HepG2 (cell line): Measurements from ENCODE around the gene COBL. TPM values are rescaled to one million over a fixed set of nuclear protein-coding genes. Genes with fewer than 3 reads are reported as not detected.

Experiments
- ATAC-seq: fragments of 200-7000 bp; cut with Tn5 transposase; 3 replicates; pipeline ENCODE4 v1.9.1; 2020; ENCODE audit warnings: mild to moderate bottlenecking, moderate library complexity
- BruUV-seq: library from RNA; stranded (reverse); fragments of 400-500 nt; replicated peaks from 2 replicates; lab custom pipeline; 2021; lab: Mats Ljungman, UMichigan
- CTCF ChIA-PET: fragments of 300-600 bp; formaldehyde crosslinking; extraction: SDS; loops from one replicate; lab custom pipeline; 2021; ENCODE audit warnings: low total read pairs, inconsistent platforms, low intra/inter-chr PET ratio; lab: Yijun Ruan, JAX
- POLR2A ChIA-PET: fragments of 350-600 bp; sonication (Branson Sonifier 250); formaldehyde crosslinking; loops from one replicate; lab custom pipeline; 2020; ENCODE audit warnings: antibody characterized with exemption, inconsistent platforms; lab: Yijun Ruan, JAX
- DNase-seq: peaks from one replicate; pipeline ENCODE4 v3.0.0-alpha.2; 2015; ENCODE audit warnings: low spot score
- FAIRE-seq: peaks from 3 replicates; lab custom pipeline; 2011; peaks lifted over from hg19 to GRCh38; lab: Jason Lieb, UNC
- H2AFZ ChIP-seq: one replicate; pipeline ENCODE4 v1.6.1; 2011; ENCODE audit warnings: low read length, inconsistent platforms
- H3K27ac ChIP-seq: fragments of 300-600 bp; 3 replicates; pipeline ENCODE4 v1.8.0; 2011; ENCODE audit warnings: mixed run types, mild to moderate bottlenecking, mixed read lengths, low read length, inconsistent platforms; ENCODE audit not compliant: insufficient read depth; ENCODE audit errors: extremely low read length
- H3K27me3 ChIP-seq, 2 experiments: fragments of 200-600 bp in 1 of 2; 2 replicates in 1 of 2; 3 replicates in 1 of 2; pipeline versions ENCODE4 v1.6.0 to v1.8.0; 2011; ENCODE audit warnings: low read length in 2 of 2, mild to moderate bottlenecking in 2 of 2, moderate library complexity in 2 of 2, inconsistent platforms in 1 of 2; ENCODE audit not compliant: insufficient read depth in 2 of 2, control insufficient read depth in 1 of 2
- H3K36me3 ChIP-seq, 2 experiments: fragments of 200-600 bp in 1 of 2; replicated peaks in 1 of 2; 2 replicates in 1 of 2; 3 replicates in 1 of 2; pipeline versions ENCODE4 v1.5.1 to v1.8.0; 2011; ENCODE audit warnings: low read length in 2 of 2, inconsistent platforms in 1 of 2; ENCODE audit not compliant: insufficient read depth in 2 of 2, control insufficient read depth in 1 of 2
- H3K4me1 ChIP-seq: 2 replicates; pipeline ENCODE4 v1.5.1; 2012; ENCODE audit warnings: low read length, inconsistent platforms; ENCODE audit not compliant: insufficient read depth
- H3K4me2 ChIP-seq: 2 replicates; pipeline ENCODE4 v1.6.0; 2011; ENCODE audit warnings: low read depth, low read length, inconsistent platforms
- H3K4me3 ChIP-seq, 3 experiments: fragments of 200-600 bp in 1 of 3; sonication (generic), shearing (Covaris generic) in 1 of 3; replicated peaks in 1 of 3; 2 replicates each; pipeline ENCODE4 v1.5.1; 2011 to 2016; ENCODE audit warnings: low read length in 3 of 3, inconsistent platforms in 2 of 3, low read depth in 2 of 3, mild to moderate bottlenecking in 2 of 3, control low read depth in 1 of 3, mixed read lengths in 1 of 3; ENCODE audit not compliant: insufficient read depth in 1 of 3
- H3K79me2 ChIP-seq: one replicate; pipeline ENCODE4 v1.6.1; 2011; ENCODE audit warnings: low read length, inconsistent platforms; ENCODE audit not compliant: insufficient read depth
- H3K9ac ChIP-seq: 2 replicates; pipeline ENCODE4 v1.6.0; 2011; ENCODE audit warnings: mild to moderate bottlenecking, low read depth, low read length, inconsistent platforms; ENCODE audit not compliant: insufficient read depth
- H3K9me3 ChIP-seq: 2 replicates; pipeline ENCODE4 v1.5.1; 2012; ENCODE audit warnings: mild to moderate bottlenecking, low read length
- H4K20me1 ChIP-seq: 2 replicates; pipeline ENCODE4 v1.6.0; 2011; ENCODE audit warnings: inconsistent platforms, mild to moderate bottlenecking, low read length, moderate library complexity; ENCODE audit not compliant: insufficient read depth
- FOXO1 ChIP-seq: sonication (generic); formaldehyde crosslinking; IDR thresholded peaks from 2 replicates; pipeline ENCODE4 v1.4.0; 2020; ENCODE audit warnings: missing genetic modification reagents
- GATA4 ChIP-seq: sonication (generic); IDR thresholded peaks from 2 replicates; pipeline ENCODE4 v1.6.1; 2016; ENCODE audit warnings: antibody characterized with exemption, low read depth, borderline replicate concordance
- GLMP ChIP-seq: sonication (generic); formaldehyde crosslinking; IDR thresholded peaks from 2 replicates; pipeline ENCODE4 v1.9.0; 2021; ENCODE audit warnings: missing genetic modification reagents, mild to moderate bottlenecking, borderline replicate concordance
- HHEX ChIP-seq: IDR thresholded peaks from 2 replicates; pipeline ENCODE4 v1.6.1; 2016; ENCODE audit warnings: control low read depth
- ISL2 ChIP-seq: sonication (generic); formaldehyde crosslinking; IDR thresholded peaks from 2 replicates; pipeline ENCODE4 v1.5.0; 2020; ENCODE audit warnings: missing genetic modification reagents
- KLF15 ChIP-seq: sonication (generic); formaldehyde crosslinking; IDR thresholded peaks from 2 replicates; pipeline ENCODE4 v1.8.1; 2023; ENCODE audit warnings: borderline replicate concordance, mild to moderate bottlenecking, inconsistent platforms, missing genetic modification reagents, mixed read lengths
- NR2C2 ChIP-seq: sonication (generic); formaldehyde crosslinking; IDR thresholded peaks from 2 replicates; pipeline ENCODE4 v1.4.0; 2020; ENCODE audit warnings: missing genetic modification reagents, mild to moderate bottlenecking, moderate library complexity, borderline replicate concordance
- NR3C1 ChIP-seq: sonication (generic); formaldehyde crosslinking; IDR thresholded peaks from 2 replicates; pipeline ENCODE4 v1.4.0; 2020; ENCODE audit warnings: missing genetic modification reagents
- SAP130 ChIP-seq: IDR thresholded peaks from 2 replicates; pipeline ENCODE4 v1.6.1; 2016; ENCODE audit warnings: low read depth
- TCF12 ChIP-seq, 2 experiments: fragments of 450-650 bp in 1 of 2; sonication (generic) in 1 of 2; formaldehyde crosslinking in 1 of 2; IDR thresholded peaks; 2 replicates each; pipeline versions ENCODE4 v1.6.1 to v1.8.0; 2017 to 2022; ENCODE audit warnings: antibody characterized with exemption in 1 of 2, mild to moderate bottlenecking in 1 of 2, missing genetic modification reagents in 1 of 2, moderate library complexity in 1 of 2
- ZFYVE20 ChIP-seq: sonication (generic); formaldehyde crosslinking; IDR thresholded peaks from 2 replicates; pipeline ENCODE4 v1.8.0; 2023; ENCODE audit warnings: low read depth, mild to moderate bottlenecking, moderate library complexity, missing genetic modification reagents, borderline replicate concordance
- ZNF280B ChIP-seq: sonication (generic); formaldehyde crosslinking; IDR thresholded peaks from 2 replicates; pipeline ENCODE4 v1.5.0; 2020; ENCODE audit warnings: missing genetic modification reagents, mild to moderate bottlenecking, borderline replicate concordance
- ZNF296 ChIP-seq: sonication (generic); formaldehyde crosslinking; conservative IDR thresholded peaks from 2 replicates; pipeline ENCODE4 v1.5.0; 2020; ENCODE audit warnings: mild to moderate bottlenecking, missing genetic modification reagents
- ZNF446 ChIP-seq: sonication (generic); formaldehyde crosslinking; IDR thresholded peaks from 2 replicates; pipeline ENCODE4 v1.5.0; 2020; ENCODE audit warnings: mild to moderate bottlenecking, missing genetic modification reagents
- ZNF558 ChIP-seq: sonication (generic); formaldehyde crosslinking; IDR thresholded peaks from 2 replicates; pipeline ENCODE4 v1.9.0; 2022; ENCODE audit warnings: mild to moderate bottlenecking, missing genetic modification reagents, borderline replicate concordance
- ZNF629 ChIP-seq: sonication (generic); formaldehyde crosslinking; conservative IDR thresholded peaks from 2 replicates; pipeline ENCODE4 v1.5.0; 2020; ENCODE audit warnings: missing genetic modification reagents
- ZNF691 ChIP-seq: sonication (generic); formaldehyde crosslinking; IDR thresholded peaks from 2 replicates; pipeline ENCODE4 v1.4.0; 2020; ENCODE audit warnings: missing genetic modification reagents, low read depth, mild to moderate bottlenecking, borderline replicate concordance
- ZNF776 ChIP-seq: sonication (generic); formaldehyde crosslinking; IDR thresholded peaks from 2 replicates; pipeline ENCODE4 v1.4.0; 2020; ENCODE audit warnings: mild to moderate bottlenecking, missing genetic modification reagents
- ZSCAN25 ChIP-seq: sonication (generic); formaldehyde crosslinking; IDR thresholded peaks from 2 replicates; pipeline ENCODE4 v1.8.0; 2022; ENCODE audit warnings: mild to moderate bottlenecking, missing genetic modification reagents
- WGBS: methylation state at CpG from one replicate; pipeline ENCODE4 v1.1.6; 2017; ENCODE audit warnings: low lambda C conversion rate; 5-methylcytosine and 5-hydroxymethylcytosine counted together
- in situ Hi-C: cut with HindIII; loops from 2 replicates; pipeline ENCODE4 v1.10.0; 2017; ENCODE audit warnings: low pct_unique_long_range_greater_than_20kb; ENCODE audit not compliant: extremely low pct_ligation_motif_present
- intact Hi-C: fragments of 100-400 bp; cut with micrococcal nuclease; formaldehyde crosslinking; loops from one replicate; pipeline ENCODE4 v1.10.0; 2022; ENCODE audit not compliant: unreplicated experiment
- polyA plus RNA-seq, 8 experiments: library from polyadenylated mRNA; depleted of rRNA in 3 of 8; stranded (reverse) in 7 of 8; unstranded in 1 of 8; fragments of >200 nt; fragmentation: Illumina TruSeq in 4 of 8; extraction: Trizol in 4 of 8; gene quantifications; 2 replicates each; pipeline versions ENCODE4 v1.2.1 to v1.2.3, GENCODE V29; 2011 to 2016; ENCODE audit warnings: low read depth in 4 of 8, missing spikeins in 1 of 8, mixed read lengths in 1 of 8; ENCODE audit not compliant: insufficient read depth in 1 of 8
- total RNA-seq, 5 experiments: library from RNA; depleted of rRNA; stranded (reverse); fragments of >200 nt; fragmentation: Illumina TruSeq; extraction: Trizol; gene quantifications; 2 replicates each; pipeline ENCODE4 v1.2.3, GENCODE V29; 2016; ENCODE audit warnings: low read depth in 1 of 5
- TF ChIP-seq, protein P1 (sequence below): sonication (generic); formaldehyde crosslinking; IDR thresholded peaks from 2 replicates; pipeline ENCODE4 v1.5.0; 2020; ENCODE audit warnings: mild to moderate bottlenecking, missing genetic modification reagents

The COBL gene
- total and polyA plus RNA-seq, 2 of the 13 experiments (the other 11 are each of a cell fraction or from before 2014, with no cell fraction given) = 3.8 to 4.9 TPM

GRCh38 chr7:51261117-51261835 lies 55.3 kb downstream of the COBL start:
- in situ Hi-C loops = no loop called here
- no peak overlapping the region for H3K27ac ChIP-seq
- H3K27me3 ChIP-seq = no peaks in the 10 kb centered on the region
- POLR2A ChIA-PET = no interaction called here
- TF ChIP-seq ZNF280B (CRISPR knock-in tag) (no peak), KLF15 (CRISPR knock-in tag) (no peak), ZFYVE20 (CRISPR knock-in tag) (no peak), GATA4 (no peak), TCF12 (IDR thresholded peaks at IDR 0.05) (no peak), TCF12 (CRISPR knock-in tag; IDR thresholded peaks at IDR 0.05) (no peak), ZNF296 (CRISPR knock-in tag) (no peak), GLMP (CRISPR knock-in tag) (no peak), ISL2 (CRISPR knock-in tag) (no peak), ZSCAN25 (CRISPR knock-in tag) (no peak), ZNF558 (CRISPR knock-in tag) (no peak), NR3C1 (CRISPR knock-in tag) (no peak), ZNF446 (CRISPR knock-in tag) (no peak), ZNF776 (no peak), HHEX (no peak), ZNF691 (CRISPR knock-in tag) (no peak), NR2C2 (CRISPR knock-in tag) (no peak), ZNF629 (CRISPR knock-in tag) (no peak), FOXO1 (CRISPR knock-in tag) (no peak), SAP130 (CRISPR knock-in tag) (no peak)
- TF ChIP-seq, protein P1, sequence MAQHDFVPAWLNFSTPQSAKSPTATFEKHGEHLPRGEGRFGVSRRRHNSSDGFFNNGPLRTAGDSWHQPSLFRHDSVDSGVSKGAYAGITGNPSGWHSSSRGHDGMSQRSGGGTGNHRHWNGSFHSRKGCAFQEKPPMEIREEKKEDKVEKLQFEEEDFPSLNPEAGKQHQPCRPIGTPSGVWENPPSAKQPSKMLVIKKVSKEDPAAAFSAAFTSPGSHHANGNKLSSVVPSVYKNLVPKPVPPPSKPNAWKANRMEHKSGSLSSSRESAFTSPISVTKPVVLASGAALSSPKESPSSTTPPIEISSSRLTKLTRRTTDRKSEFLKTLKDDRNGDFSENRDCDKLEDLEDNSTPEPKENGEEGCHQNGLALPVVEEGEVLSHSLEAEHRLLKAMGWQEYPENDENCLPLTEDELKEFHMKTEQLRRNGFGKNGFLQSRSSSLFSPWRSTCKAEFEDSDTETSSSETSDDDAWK (CRISPR knock-in tag) = no peak
- TF ChIP-seq, all 625 proteins: peak for 0
- peaks cover 10% of the 10 kb centered on the region for H3K79me2 ChIP-seq
- WGBS = 88% methylated on average over 8 of the region's 15 CpGs
- H2AFZ ChIP-seq = no peak overlapping the region
- H3K36me3 ChIP-seq = no peaks in the 10 kb centered on the region
- no TSS peak for BruUV-seq
- H3K4me3 ChIP-seq = no peak overlapping the region
- no peak for ATAC-seq
- no peak for FAIRE-seq
- H3K4me2 ChIP-seq = no peak overlapping the region
- no peak for DNase-seq
- no peaks in the 10 kb centered on the region for H4K20me1 ChIP-seq
- H3K4me1 ChIP-seq = peaks cover 37% of the 10 kb centered on the region
- intact Hi-C loops = no loop called here
- CTCF ChIA-PET = no interaction called here
- no peak overlapping the region for H3K9ac ChIP-seq
- H3K9me3 ChIP-seq = no peaks in the 10 kb centered on the region
